ENCODE data around the gene ATPAF2.

- TF ChIP-seq TCF7L2 (IDR thresholded peaks at IDR 0.05; ENCODE audit: borderline replicate concordance, extremely low read depth, insufficient read depth, insufficient read length) (no peak), YY1 (IDR thresholded peaks at IDR 0.05; ENCODE audit: extremely low read depth, insufficient replicate concordance, low read depth, low read length) (no peak), CTCF (IDR thresholded peaks at IDR 0.05 in 2 of 3, conservative IDR thresholded peaks at IDR 0.05 in 1 of 3; ENCODE audit: borderline replicate concordance in 1 of 3, insufficient read depth in 1 of 3, low read depth in 2 of 3, low read length in 2 of 3) (0 out of 6 replicates have a peak, but pooled peaks of 1 of the 3 experiments have one; percentile 5), ZNF274 (IDR thresholded peaks at IDR 0.05; ENCODE audit: low read depth, low read length) (no peak), REST (IDR thresholded peaks at IDR 0.05; ENCODE audit: low read depth) (no peak)
Observed at GRCh38 chr17:17971431-17972125, 67.4 kb downstream of the ATPAF2 start.
